Muscle of back (tissue), 11 donors: ENCODE data around the gene GULP1. TPM values are rescaled to one million over a fixed set of nuclear protein-coding genes. Genes with fewer than 3 reads are reported as not detected.
A peak's percentile ranks its signal among the peaks of the same experiment; 100 is the strongest.
"Not testable (repeated sequence)": the region's sequence is repeated elsewhere in the genome, so short reads cannot be mapped to it uniquely, and the experiment has no call there.

ENCODE experiments used
- DNase-seq, 3 donors: peaks; one replicate each; pipeline versions ENCODE4 v3.0.0 to v3.0.0-alpha.2; 2013
- polyA plus RNA-seq, 10 donors: library from polyadenylated mRNA; unstranded; fragments of 120-200 nt; gene quantifications; one replicate each; pipeline ENCODE4 v1.2.1, GENCODE V29; 2013; ENCODE audit not compliant: insufficient read length in 10 of 10

Gene GULP1
- polyA plus RNA-seq, 10 donors: 20.1 to 25.3 (median 21.7) TPM

GRCh38 chr2:188527141-188527540, 235.5 kb downstream of the GULP1 start:
- peak; percentile 63 to 89 (median 64) for DNase-seq

- DNase-seq: peak in 2 of 3 donors; percentile 54 to 87
These were observed 235.9 kb downstream of the GULP1 start for GRCh38 chr2:188527581-188527993.

DNA sequence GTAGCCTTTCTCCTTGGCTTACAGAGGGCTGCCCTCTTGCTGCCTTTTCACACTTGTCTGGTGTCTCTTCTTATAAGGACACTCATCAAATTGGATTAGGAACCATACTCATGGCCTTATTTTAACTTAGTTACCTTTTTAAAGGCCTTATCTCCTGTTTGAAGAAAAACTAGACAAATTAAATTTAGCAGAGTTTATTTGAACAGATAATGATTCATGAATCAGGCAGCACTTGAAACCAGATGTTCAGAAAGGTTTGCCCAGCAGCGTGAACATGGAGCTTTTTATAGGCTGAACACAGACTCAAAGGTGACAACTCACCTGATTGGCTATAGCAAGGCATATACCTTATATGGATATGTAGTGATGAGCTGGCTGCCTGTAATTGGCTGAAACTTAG, 238.0 kb downstream of the GULP1 start:
- DNase-seq: no peak

DNA sequence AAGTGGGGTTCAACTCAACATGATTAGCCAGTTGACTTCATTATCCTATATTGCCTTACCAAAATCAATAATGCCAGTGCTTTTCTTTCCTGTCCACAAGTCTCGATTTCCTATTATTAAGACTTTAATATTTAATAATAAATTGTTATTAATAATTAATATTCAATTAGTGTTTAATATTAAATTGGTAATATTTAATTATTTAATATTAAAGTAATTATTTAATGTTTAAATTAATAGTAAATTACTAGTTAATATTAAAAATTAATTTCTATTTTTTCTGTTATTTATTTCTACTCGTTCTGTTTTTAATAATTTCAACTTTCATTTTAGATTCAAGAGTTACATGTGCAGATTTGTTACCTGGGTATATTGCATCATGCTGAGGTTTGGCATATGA, 243.2 kb downstream of the GULP1 start:
- DNase-seq: no peak

DNA sequence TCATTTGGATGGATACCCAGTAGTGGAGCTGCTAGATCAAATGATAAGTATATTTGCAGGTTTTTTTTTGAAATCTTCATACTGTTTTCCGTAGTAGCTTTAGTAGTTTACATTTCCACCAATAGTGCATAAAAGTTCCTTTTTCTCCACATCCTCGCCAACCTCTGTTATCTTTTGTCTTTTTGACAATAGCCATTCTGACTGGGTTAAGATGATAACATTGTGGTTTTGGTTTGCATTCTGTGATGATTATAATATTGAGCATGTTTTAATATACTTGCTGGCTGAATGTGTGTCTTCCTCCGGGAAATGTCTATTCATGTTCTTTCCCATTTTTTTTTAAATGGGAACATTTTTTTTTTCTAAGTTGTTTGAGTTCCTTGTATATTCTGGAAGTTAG, 260.0 kb downstream of the GULP1 start:
- DNase-seq: no peak

DNA sequence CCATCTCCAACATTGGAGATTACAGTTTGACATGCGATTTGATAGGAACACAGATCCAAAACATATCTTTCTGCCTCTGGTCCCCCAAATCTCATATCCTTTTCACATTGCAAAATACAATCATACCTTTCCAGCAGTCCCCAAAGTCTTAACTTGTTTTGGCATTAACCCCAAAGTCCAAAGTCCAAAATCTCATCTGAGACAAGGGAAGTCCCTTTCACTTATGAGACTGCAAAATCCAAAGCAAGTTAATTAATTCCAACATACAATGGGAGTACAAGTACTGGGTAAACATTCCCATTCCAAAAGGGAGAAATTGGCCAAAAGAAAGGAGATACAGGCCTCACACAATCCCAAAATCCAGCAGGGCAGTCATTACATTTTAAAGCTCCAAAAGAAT, 265.4 kb downstream of the GULP1 start:
- DNase-seq: no peak

DNA sequence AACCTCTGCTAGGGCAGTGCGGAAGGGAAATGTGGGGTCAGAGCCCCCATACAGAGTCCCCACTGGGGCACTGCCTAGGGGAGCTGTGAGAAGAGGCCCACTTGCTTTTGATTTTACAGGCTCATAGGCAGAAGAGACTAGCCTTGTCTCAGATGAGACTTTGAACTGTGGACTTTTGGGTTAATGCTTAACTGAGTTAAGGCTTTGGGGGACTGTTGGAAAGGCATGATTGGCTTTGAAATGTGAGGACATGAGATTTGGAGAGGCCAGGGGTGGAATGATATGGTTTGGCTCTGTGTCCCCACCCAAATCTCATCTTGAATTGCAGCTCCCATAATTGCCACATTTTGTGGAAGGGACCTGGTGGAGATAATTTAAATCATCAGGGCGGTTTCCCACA, 267.8 kb downstream of the GULP1 start:
- DNase-seq: not testable (repeated sequence)

GRCh38 chr2:188561473-188561979, 269.9 kb downstream of the GULP1 start:
- DNase-seq: no peak

- peak in 1 of 3 donors; percentile 60 for DNase-seq
These were observed 277.9 kb downstream of the GULP1 start for GRCh38 chr2:188569431-188570165.

GRCh38 chr2:188570370-188570769, 278.7 kb downstream of the GULP1 start:
- peak in 1 of 3 donors; percentile 65 for DNase-seq

DNA sequence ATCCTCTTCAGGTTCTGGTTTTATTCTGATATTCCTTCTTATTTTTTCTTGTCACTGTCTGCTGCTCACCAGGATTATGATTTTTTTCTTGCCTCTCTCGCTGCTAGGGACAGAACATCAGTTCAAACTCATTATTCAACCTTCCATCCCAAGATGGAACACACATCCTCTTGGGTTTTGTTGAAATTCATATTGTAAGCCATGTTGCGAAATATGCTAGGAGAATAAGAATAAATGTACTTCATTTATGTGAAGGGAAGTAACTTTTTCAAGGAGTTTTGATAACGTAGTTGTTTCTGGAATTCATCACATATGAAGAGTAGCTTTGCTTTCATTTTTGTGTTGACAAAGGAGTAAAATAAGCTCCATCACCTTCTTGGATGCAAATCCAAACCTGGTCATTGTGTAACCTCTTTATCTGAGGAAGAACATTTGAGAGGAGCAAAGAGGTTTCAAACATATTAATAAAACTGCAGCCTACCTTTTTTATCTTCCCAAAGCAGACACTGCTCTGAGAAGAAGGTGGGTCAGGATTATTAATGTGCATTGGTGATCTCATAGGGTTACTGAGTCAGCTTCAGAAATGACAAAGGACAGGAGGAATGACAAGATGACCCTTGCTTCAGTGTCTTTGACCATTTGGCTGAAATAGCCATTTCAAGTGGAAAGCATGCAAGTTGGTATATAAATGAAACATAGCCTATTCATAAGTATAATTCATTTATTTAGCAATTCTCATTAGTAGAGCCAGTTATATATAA, 280.0 kb downstream of the GULP1 start:
- no peak for DNase-seq

DNA sequence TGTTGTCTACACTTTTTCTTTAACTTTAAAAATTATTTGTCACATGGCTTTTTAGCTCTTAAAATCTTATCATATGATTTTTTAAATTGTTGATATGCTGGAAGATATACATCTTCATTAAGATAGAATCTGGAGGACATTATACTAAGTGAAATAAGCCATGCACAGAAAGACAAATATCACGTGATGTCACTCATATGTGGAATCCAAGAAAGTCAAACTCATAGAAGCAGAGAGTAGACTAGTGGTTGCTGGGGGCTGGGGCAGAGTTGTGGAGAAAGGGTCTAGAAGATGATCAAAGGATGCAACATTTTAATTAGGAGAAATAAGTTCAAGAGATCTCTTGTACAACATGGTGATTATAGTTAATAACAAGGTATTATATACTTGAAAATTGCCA, 280.9 kb downstream of the GULP1 start:
- no peak for DNase-seq

DNA sequence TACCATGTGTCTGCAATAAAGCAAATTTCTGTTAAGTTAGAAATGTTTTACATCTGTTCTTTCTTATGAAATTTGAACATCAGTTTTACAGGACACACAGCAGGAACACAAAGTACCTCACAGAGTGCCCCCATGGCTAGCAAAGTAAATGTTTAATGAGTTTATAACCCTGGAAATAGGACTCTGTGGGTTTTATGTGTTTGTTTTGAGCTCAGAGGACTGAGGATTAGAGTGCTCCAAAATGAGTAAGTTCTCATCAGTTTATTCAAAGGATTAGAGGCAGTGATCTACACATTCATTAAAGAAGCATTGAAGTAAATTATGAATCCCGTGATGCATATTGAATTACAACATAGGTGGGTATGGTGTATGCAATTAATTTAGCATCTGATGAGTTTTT, 281.8 kb downstream of the GULP1 start:
- no peak for DNase-seq

DNA sequence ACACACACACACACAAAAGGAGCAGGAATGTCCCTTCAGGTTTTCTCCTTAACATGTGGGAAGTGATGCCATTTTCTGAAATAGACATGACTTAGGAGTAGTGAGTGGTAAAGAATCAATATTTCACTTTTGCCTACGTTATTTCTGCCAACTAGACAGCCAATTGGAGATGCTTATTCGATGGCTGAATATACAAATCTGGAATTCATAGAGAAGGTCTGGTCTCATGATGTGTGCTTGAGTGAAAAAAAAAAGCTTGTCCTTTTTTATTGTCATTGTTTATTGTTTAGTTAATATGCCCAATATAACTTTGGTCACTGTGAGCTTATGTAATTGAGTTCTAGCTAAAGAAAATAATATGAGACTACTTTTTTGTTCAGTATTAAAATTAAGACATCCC, 284.3 kb downstream of the GULP1 start:
- DNase-seq: no peak

DNA sequence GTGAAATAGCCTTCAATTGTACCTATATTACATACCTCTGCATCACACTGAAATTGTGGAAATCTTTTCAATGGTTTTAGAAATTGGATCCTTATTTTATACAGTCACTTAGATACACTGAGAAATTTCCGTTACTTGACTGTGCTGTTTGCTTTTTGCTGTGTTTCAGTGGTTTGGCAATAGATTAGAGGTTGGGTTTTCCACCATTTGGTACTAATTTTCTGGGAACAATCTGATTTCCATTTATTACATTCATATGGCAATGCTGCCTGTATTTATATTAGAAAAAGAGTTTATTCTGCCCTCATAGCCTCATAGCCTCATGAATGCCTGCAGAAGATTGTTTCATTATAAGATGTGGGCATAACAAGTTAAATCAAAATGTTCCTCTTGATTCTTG, 285.0 kb downstream of the GULP1 start:
- DNase-seq: peak in 2 of 3 donors; percentile 23 to 48

GRCh38 chr2:188577231-188577630, 285.6 kb downstream of the GULP1 start:
- no peak for DNase-seq

- no peak for DNase-seq
These were observed 289.1 kb downstream of the GULP1 start for GRCh38 chr2:188580738-188581137.

DNA sequence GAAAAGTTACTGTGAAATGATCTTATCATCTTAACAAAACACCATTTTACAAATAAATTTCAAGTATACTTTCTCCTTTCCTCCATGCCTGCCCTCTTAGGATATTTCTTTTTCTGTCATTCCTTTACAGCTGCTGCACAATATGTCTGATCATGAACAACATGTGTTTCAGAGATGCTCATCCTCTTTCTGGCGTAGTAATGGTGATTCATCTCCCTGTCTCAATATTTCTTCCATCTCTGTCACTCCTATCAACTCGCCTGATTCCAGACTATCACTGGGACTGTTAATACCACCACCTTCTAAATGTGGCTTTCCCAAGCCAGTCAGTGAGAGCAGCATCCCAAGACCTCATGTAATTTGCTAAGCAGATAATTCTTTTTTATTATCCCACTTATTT, 290.5 kb downstream of the GULP1 start:
- no peak for DNase-seq

- no peak for DNase-seq
These were observed 296.6 kb downstream of the GULP1 start for GRCh38 chr2:188588235-188588634.

DNA sequence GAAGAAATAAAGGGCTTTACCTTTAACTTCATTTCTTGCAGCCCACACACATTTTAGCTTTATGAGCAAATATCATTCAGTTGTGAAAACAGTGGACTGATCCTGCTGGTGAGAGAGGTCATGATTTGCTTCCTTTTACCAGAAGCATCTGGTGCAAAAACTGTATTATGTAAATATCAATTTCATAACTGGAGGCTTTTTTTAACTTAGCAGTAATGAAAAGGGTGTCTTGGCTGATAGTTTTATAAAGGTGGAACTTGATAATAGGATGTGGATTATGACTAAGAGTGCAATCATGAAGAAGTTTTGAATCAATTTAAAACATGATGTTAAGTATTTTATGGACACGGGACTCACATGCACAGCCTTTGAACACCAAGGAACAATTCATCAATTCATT, 304.4 kb downstream of the GULP1 start:
- DNase-seq: no peak

- peak in 2 of 3 donors; percentile 30 to 59 for DNase-seq
These were observed 306.9 kb downstream of the GULP1 start for GRCh38 chr2:188598551-188598950.

DNA sequence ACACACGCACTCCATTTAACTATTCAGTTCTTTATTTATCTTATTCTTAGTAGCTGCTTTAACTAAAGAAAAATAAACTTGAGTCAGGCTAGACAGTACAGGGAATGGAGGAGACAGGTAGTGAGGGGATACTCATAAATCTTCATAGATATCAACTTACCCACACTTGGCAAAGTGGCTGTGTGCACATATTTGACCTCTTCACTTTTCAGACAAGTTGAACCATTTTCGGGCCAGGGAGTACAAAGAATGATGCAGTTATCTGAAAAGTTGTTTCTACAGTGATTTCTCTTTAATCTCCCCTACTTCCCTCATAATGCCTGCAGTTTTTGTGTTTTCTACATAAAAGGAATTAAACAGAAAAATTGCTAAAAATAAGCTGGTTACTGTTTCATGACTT, 307.5 kb downstream of the GULP1 start:
- no peak for DNase-seq
